Endothelial cell of umbilical vein (primary cell): ENCODE results near the gene IL31RA. TPM values are rescaled to one million over a fixed set of nuclear protein-coding genes. Genes with fewer than 3 reads are reported as not detected.

Source experiments
- BruUV-seq: library from RNA; stranded (reverse); fragments of 400-500 nt; replicated peaks from 2 replicates; lab custom pipeline; 2021; lab: Mats Ljungman, UMichigan
- CTCF ChIA-PET: fragments of 300-600, 350-600 bp; sonication (Branson Sonifier 250); formaldehyde crosslinking; loops from one replicate; lab custom pipeline; 2021; ENCODE audit warnings: antibody characterized with exemption, inconsistent platforms; lab: Charles Lee
- POLR2A ChIA-PET: fragments of 300-600, 350-600 bp; sonication (Branson Sonifier 250); formaldehyde crosslinking; loops from one replicate; lab custom pipeline; 2021; ENCODE audit warnings: antibody characterized with exemption, inconsistent platforms; lab: Charles Lee
- DNase-seq: peaks from one replicate; pipeline ENCODE4 v3.0.0-alpha.2; 2011; ENCODE audit warnings: low read depth, low spot score
- FAIRE-seq: peaks from 2 replicates; lab custom pipeline; 2011; peaks lifted over from hg19 to GRCh38; lab: Jason Lieb, UNC
- H2AFZ ChIP-seq: 2 replicates; pipeline ENCODE4 v1.6.0; 2012; ENCODE audit warnings: low read depth, low read length, control low read depth, inconsistent platforms
- H3K27ac ChIP-seq: 2 replicates; pipeline ENCODE4 v1.5.1; 2011; ENCODE audit warnings: low read depth, mild to moderate bottlenecking, control low read depth, low read length, moderate library complexity; ENCODE audit not compliant: insufficient read depth
- H3K27me3 ChIP-seq, 2 experiments: 2 replicates each; pipeline versions ENCODE4 v1.6.0 to v1.6.1; 2011; ENCODE audit warnings: low read length in 2 of 2, mixed read lengths in 1 of 2; ENCODE audit not compliant: control insufficient read depth in 2 of 2, insufficient read depth in 2 of 2
- H3K36me3 ChIP-seq, 2 experiments: 2 replicates in 1 of 2; 3 replicates in 1 of 2; pipeline ENCODE4 v1.5.1; 2011; ENCODE audit warnings: low read length in 2 of 2, mild to moderate bottlenecking in 1 of 2, moderate library complexity in 1 of 2; ENCODE audit not compliant: control insufficient read depth in 2 of 2, insufficient read depth in 2 of 2; ENCODE audit errors: extremely low read depth in 1 of 2
- H3K4me1 ChIP-seq: 3 replicates; pipeline ENCODE4 v1.5.1; 2011; ENCODE audit warnings: mild to moderate bottlenecking, low read length; ENCODE audit not compliant: control insufficient read depth, insufficient read depth; ENCODE audit errors: extremely low read depth
- H3K4me2 ChIP-seq: 2 replicates; pipeline ENCODE4 v1.6.1; 2011; ENCODE audit warnings: low read length, control low read depth, mixed read lengths; ENCODE audit not compliant: insufficient read depth
- H3K4me3 ChIP-seq, 3 experiments: fragments of 200-600 bp in 1 of 3; sonication (generic), shearing (Covaris generic) in 1 of 3; replicated peaks in 1 of 3; 2 replicates each; pipeline ENCODE4 v1.5.1; 2011 to 2016; ENCODE audit warnings: control low read depth in 3 of 3, low read length in 3 of 3, mild to moderate bottlenecking in 2 of 3, inconsistent platforms in 1 of 3, low read depth in 1 of 3, moderate library complexity in 1 of 3; ENCODE audit not compliant: insufficient read depth in 1 of 3
- H3K79me2 ChIP-seq: 2 replicates; pipeline ENCODE4 v1.6.0; 2012; ENCODE audit warnings: low read length, inconsistent platforms; ENCODE audit not compliant: control insufficient read depth, insufficient read depth
- H3K9ac ChIP-seq: replicated peaks from 2 replicates; pipeline ENCODE3; 2011; ENCODE audit warnings: low read length, control low read depth; ENCODE audit not compliant: insufficient read depth; ENCODE audit errors: extremely low read depth
- H3K9me1 ChIP-seq: replicated peaks from 3 replicates; pipeline ENCODE4 v1.6.0; 2011; ENCODE audit warnings: mild to moderate bottlenecking, low read length; ENCODE audit not compliant: control insufficient read depth, insufficient read depth; ENCODE audit errors: extremely low read depth
- H3K9me3 ChIP-seq: replicated peaks from 2 replicates; pipeline ENCODE4 v1.5.1; 2012; ENCODE audit warnings: low read length, inconsistent platforms; ENCODE audit not compliant: control insufficient read depth, insufficient read depth
- H4K20me1 ChIP-seq: replicated peaks from 2 replicates; pipeline ENCODE3; 2011; ENCODE audit warnings: mild to moderate bottlenecking, low read length; ENCODE audit not compliant: control insufficient read depth, insufficient read depth; ENCODE audit errors: extremely low read depth
- EZH2 ChIP-seq: IDR thresholded peaks from 2 replicates; pipeline ENCODE4 v1.6.1; 2012; ENCODE audit warnings: borderline replicate concordance, low read depth, mild to moderate bottlenecking, moderate library complexity, low read length, inconsistent platforms; ENCODE audit not compliant: severe bottlenecking
- FOS ChIP-seq: IDR thresholded peaks from 2 replicates; pipeline ENCODE4 v1.6.1; 2011; ENCODE audit warnings: mild to moderate bottlenecking, low read length, moderate library complexity, borderline replicate concordance; ENCODE audit not compliant: insufficient read depth
- GATA2 ChIP-seq: IDR thresholded peaks from 2 replicates; pipeline ENCODE4 v1.7.0; 2011; ENCODE audit warnings: low read depth, mild to moderate bottlenecking, moderate library complexity, mixed read lengths, low read length; ENCODE audit not compliant: insufficient read length, insufficient read depth
- JUN ChIP-seq: IDR thresholded peaks from 2 replicates; pipeline ENCODE4 v1.6.1; 2011; ENCODE audit warnings: borderline replicate concordance, low read depth; ENCODE audit not compliant: insufficient read length, insufficient read depth
- MYC ChIP-seq: IDR thresholded peaks from one replicate; pipeline ENCODE4 v1.6.1; 2011; ENCODE audit warnings: mild to moderate bottlenecking, low read depth, low read length
- POLR2A ChIP-seq: IDR thresholded peaks from 2 replicates; pipeline ENCODE4 v1.6.1; 2012; ENCODE audit warnings: low read depth, mild to moderate bottlenecking, control low read depth, low read length
- POLR2AphosphoS5 ChIP-seq: IDR thresholded peaks from 2 replicates; pipeline ENCODE4 v1.6.1; 2012; ENCODE audit warnings: low read depth, mild to moderate bottlenecking, control low read depth, low read length, moderate library complexity; ENCODE audit not compliant: insufficient read depth
- dilution Hi-C: fragments of 300-500 bp; cut with MboI; formaldehyde crosslinking; loops from one replicate; pipeline ENCODE4 v1.15.0; 2019; ENCODE audit warnings: low sequenced_read_pairs; ENCODE audit not compliant: extremely low pct_ligation_motif_present
- intact Hi-C: fragments of 100-400 bp; cut with micrococcal nuclease; formaldehyde crosslinking; loops from one replicate; pipeline ENCODE4 v1.10.0; 2022
- polyA plus RNA-seq, 4 experiments: library from polyadenylated mRNA; depleted of rRNA in 3 of 4; stranded (reverse) in 3 of 4; unstranded in 1 of 4; fragments of >200 nt; gene quantifications; 2 replicates each; pipeline versions ENCODE4 v1.2.1 to v1.2.3, GENCODE V29; 2011 to 2012; ENCODE audit warnings: missing spikeins in 1 of 4
- total RNA-seq: library from RNA; stranded (reverse); gene quantifications from 2 replicates; pipeline ENCODE4 v1.2.3, GENCODE V29; 2021
- TF ChIP-seq, protein P1 (sequence below): IDR thresholded peaks from 2 replicates; pipeline ENCODE4 v1.6.1; 2011; ENCODE audit not compliant: insufficient read depth, insufficient read length
- TF ChIP-seq, protein P2 (sequence below), 2 donors: IDR thresholded peaks; 1 replicate in 1 of 2; 2 replicates in 1 of 2; pipeline ENCODE4 v1.5.1; 2011; ENCODE audit warnings: low read length in 2 of 2, mild to moderate bottlenecking in 2 of 2, moderate library complexity in 2 of 2, control low read depth in 1 of 2, inconsistent platforms in 1 of 2, low read depth in 1 of 2; ENCODE audit not compliant: insufficient read depth in 1 of 2; ENCODE audit errors: extremely low read depth in 1 of 2

IL31RA gene
- total and polyA plus RNA-seq, 2 donors (not counting 3 experiments of a cell fraction or from before 2014, with no cell fraction given), result 0.14 to 0.75 TPM

DNA sequence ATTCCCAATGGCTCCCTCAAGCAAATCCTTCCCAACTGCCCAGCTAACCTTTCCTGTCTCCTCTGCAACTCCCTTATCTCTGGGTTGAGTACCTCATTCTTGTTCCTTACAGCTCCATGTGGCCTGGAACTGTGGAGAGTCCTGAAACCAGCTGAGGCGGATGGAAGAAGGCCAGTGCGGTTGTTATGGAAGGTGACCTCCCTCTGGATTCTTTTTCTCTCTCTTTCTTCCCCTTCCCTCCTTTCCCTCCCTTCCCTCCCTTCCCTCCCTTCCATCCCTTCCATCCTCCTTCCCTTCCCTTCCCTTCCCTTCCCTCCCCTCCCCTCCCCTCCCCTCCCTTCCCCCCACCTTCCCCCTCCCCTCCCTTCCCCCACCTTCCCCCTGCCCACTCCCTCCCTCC lies 45.1 kb downstream of the IL31RA start:
- H3K4me1 ChIP-seq, result no peaks in the 10 kb centered on the region
- no peaks in the 10 kb centered on the region for H3K9me1 ChIP-seq
- no peak overlapping the region for H3K9ac ChIP-seq
- ChIA-PET CTCF (interaction anchor here (1.0 to 1.3 kb wide), 3 partner anchors 17 to 204 kb away, joined by 4 to 7 read pairs (median 5); no protein-coding TSS in a partner anchor), POLR2A (no interaction called here)
- H3K9me3 ChIP-seq, result no peaks in the 10 kb centered on the region
- H3K36me3 ChIP-seq, result no peaks in the 10 kb centered on the region
- TF ChIP-seq GATA2, result no peak
- TF ChIP-seq, protein P1, sequence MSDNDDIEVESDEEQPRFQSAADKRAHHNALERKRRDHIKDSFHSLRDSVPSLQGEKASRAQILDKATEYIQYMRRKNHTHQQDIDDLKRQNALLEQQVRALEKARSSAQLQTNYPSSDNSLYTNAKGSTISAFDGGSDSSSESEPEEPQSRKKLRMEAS, result no peak
- no peak for TF ChIP-seq POLR2AphosphoS5
- no peak for TF ChIP-seq EZH2
- TF ChIP-seq MYC, result no peak
- TF ChIP-seq POLR2A, result no peak
- TF ChIP-seq, protein P2, sequence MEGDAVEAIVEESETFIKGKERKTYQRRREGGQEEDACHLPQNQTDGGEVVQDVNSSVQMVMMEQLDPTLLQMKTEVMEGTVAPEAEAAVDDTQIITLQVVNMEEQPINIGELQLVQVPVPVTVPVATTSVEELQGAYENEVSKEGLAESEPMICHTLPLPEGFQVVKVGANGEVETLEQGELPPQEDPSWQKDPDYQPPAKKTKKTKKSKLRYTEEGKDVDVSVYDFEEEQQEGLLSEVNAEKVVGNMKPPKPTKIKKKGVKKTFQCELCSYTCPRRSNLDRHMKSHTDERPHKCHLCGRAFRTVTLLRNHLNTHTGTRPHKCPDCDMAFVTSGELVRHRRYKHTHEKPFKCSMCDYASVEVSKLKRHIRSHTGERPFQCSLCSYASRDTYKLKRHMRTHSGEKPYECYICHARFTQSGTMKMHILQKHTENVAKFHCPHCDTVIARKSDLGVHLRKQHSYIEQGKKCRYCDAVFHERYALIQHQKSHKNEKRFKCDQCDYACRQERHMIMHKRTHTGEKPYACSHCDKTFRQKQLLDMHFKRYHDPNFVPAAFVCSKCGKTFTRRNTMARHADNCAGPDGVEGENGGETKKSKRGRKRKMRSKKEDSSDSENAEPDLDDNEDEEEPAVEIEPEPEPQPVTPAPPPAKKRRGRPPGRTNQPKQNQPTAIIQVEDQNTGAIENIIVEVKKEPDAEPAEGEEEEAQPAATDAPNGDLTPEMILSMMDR (IDR thresholded peaks at IDR 0.05; ENCODE audit: extremely low read depth in 1 of 2, insufficient read depth in 1 of 2, low read depth in 1 of 2, low read length in 2 of 2), result no peak
- TF ChIP-seq FOS, result no peak
- TF ChIP-seq JUN, result no peak
- no peak overlapping the region for H3K4me2 ChIP-seq
- FAIRE-seq, result no peak
- DNase-seq, result no peak
- intact Hi-C loops (no loop called here), dilution Hi-C loops (no loop called here)
- no peak overlapping the region for H3K4me3 ChIP-seq
- no peak overlapping the region for H2AFZ ChIP-seq
- H3K79me2 ChIP-seq, result no peaks in the 10 kb centered on the region
- H3K27ac ChIP-seq, result no peak overlapping the region
- H4K20me1 ChIP-seq, result no peaks in the 10 kb centered on the region
- BruUV-seq, result no TSS peak
- H3K27me3 ChIP-seq, result no peaks in the 10 kb centered on the region
